HEK293 (cell line): Measurements from ENCODE around the gene BIRC7.

ENCODE experiments used
- ATF2 ChIP-seq: fragments of 450-650 bp; formaldehyde crosslinking; IDR thresholded peaks from 2 replicates; pipeline ENCODE4 v1.5.1; 2016; ENCODE audit warnings: missing biosample characterization, missing genetic modification characterization, low read depth
- CTCF ChIP-seq: fragments of 450-650 bp; formaldehyde crosslinking; IDR thresholded peaks from 2 replicates; pipeline ENCODE4 v1.5.1; 2016; ENCODE audit warnings: missing biosample characterization, missing genetic modification characterization
- REST ChIP-seq: fragments of 450-650 bp; formaldehyde crosslinking; IDR thresholded peaks from 2 replicates; pipeline ENCODE4 v1.5.1; 2016; ENCODE audit warnings: missing biosample characterization, missing genetic modification characterization
- SETDB1 ChIP-seq: IDR thresholded peaks from one replicate; pipeline ENCODE4 v1.6.1; 2017; ENCODE audit warnings: mild to moderate bottlenecking, low read length, moderate library complexity, mixed read lengths; ENCODE audit not compliant: insufficient read length
- TRIM28 ChIP-seq: IDR thresholded peaks from 2 replicates; pipeline ENCODE4 v1.6.1; 2011; ENCODE audit warnings: low read length, control low read depth, borderline replicate concordance
- ZBTB1 ChIP-seq: fragments of 450-650 bp; formaldehyde crosslinking; IDR thresholded peaks from 2 replicates; pipeline ENCODE4 v1.5.1; 2016; ENCODE audit warnings: missing biosample characterization, missing genetic modification characterization
- ZBTB10 ChIP-seq: fragments of 450-650 bp; formaldehyde crosslinking; IDR thresholded peaks from 2 replicates; pipeline ENCODE4 v1.5.1; 2016; ENCODE audit warnings: missing biosample characterization, missing genetic modification characterization
- ZBTB48 ChIP-seq: fragments of 450-650 bp; formaldehyde crosslinking; IDR thresholded peaks from 2 replicates; pipeline ENCODE4 v1.5.1; 2016; ENCODE audit warnings: missing biosample characterization, missing genetic modification characterization
- ZFP37 ChIP-seq: fragments of 450-650 bp; formaldehyde crosslinking; IDR thresholded peaks from 2 replicates; pipeline ENCODE4 v1.5.1; 2016; ENCODE audit warnings: missing biosample characterization, missing genetic modification characterization
- ZFP41 ChIP-seq: fragments of 450-650 bp; formaldehyde crosslinking; IDR thresholded peaks from 2 replicates; pipeline ENCODE4 v1.5.1; 2016; ENCODE audit warnings: missing biosample characterization, missing genetic modification characterization, borderline replicate concordance
- ZNF292 ChIP-seq: fragments of 450-650 bp; formaldehyde crosslinking; IDR thresholded peaks from 2 replicates; pipeline ENCODE4 v1.5.1; 2016; ENCODE audit warnings: low read depth, missing biosample characterization, missing genetic modification characterization, borderline replicate concordance
- ZNF311 ChIP-seq: fragments of 450-650 bp; formaldehyde crosslinking; IDR thresholded peaks from 2 replicates; pipeline ENCODE4 v1.5.1; 2017; ENCODE audit warnings: missing biosample characterization, missing genetic modification characterization, borderline replicate concordance
- ZNF426 ChIP-seq: fragments of 450-650 bp; formaldehyde crosslinking; IDR thresholded peaks from 2 replicates; pipeline ENCODE4 v1.5.1; 2017; ENCODE audit warnings: missing biosample characterization, missing genetic modification characterization, mild to moderate bottlenecking, inconsistent platforms, moderate library complexity
- ZNF558 ChIP-seq: fragments of 450-650 bp; formaldehyde crosslinking; IDR thresholded peaks from 2 replicates; pipeline ENCODE4 v1.5.1; 2016; ENCODE audit warnings: missing biosample characterization, missing genetic modification characterization

- TF ChIP-seq ZFP41 (tag by site-specific recombination) (no peak), CTCF (tag by site-specific recombination) (no peak), ZNF311 (tag by site-specific recombination) (no peak), ZNF292 (no peak), SETDB1 (no peak), ZBTB10 (tag by site-specific recombination) (no peak), ZBTB1 (tag by site-specific recombination) (no peak), ZBTB48 (tag by site-specific recombination) (no peak), ATF2 (tag by site-specific recombination) (no peak), ZNF558 (tag by site-specific recombination) (no peak; the same call in none of the 2 replicates), ZNF426 (tag by site-specific recombination) (no peak), ZFP37 (tag by site-specific recombination) (no peak), TRIM28 (no peak), REST (tag by site-specific recombination) (no peak)
Observed at GRCh38 chr20:63194007-63194796, 41.5 kb upstream of the BIRC7 start.
